Left renal cortex interstitium (tissue), 4 donors: Measurements from ENCODE around the gene HUNK. TPM values are rescaled to one million over a fixed set of nuclear protein-coding genes. Genes with fewer than 3 reads are reported as not detected.
"Not testable (repeated sequence)": the region's sequence is repeated elsewhere in the genome, so short reads cannot be mapped to it uniquely, and the experiment has no call there.

Source experiments
- DNase-seq, 4 donors: peaks; one replicate each; pipeline ENCODE4 v3.0.0-alpha.2; 2013; ENCODE audit warnings: low read depth in 4 of 4, low spot score in 2 of 4, missing footprints in 1 of 4
- polyA plus RNA-seq, 4 donors: library from polyadenylated mRNA; unstranded; fragments of 120-200 nt; gene quantifications; one replicate each; pipeline ENCODE4 v1.2.1, GENCODE V29; 2013; ENCODE audit not compliant: insufficient read length in 4 of 4

Gene HUNK
- polyA plus RNA-seq: 10 to 100 TPM; 16.1 to 20.8 (median 17.8) TPM

- DNase-seq: peak in 1 of 4 donors; percentile 75
Measured at GRCh38 chr21:31872452-31873274, at the start of gene HUNK. Gene HUNK (plus strand): TSS chr21:31873020. CDS start chr21:31873675, 655 bp downstream.

- DNase-seq: no peak
Measured at GRCh38 chr21:31829736-31830472, 42.9 kb upstream of the HUNK start.

DNA sequence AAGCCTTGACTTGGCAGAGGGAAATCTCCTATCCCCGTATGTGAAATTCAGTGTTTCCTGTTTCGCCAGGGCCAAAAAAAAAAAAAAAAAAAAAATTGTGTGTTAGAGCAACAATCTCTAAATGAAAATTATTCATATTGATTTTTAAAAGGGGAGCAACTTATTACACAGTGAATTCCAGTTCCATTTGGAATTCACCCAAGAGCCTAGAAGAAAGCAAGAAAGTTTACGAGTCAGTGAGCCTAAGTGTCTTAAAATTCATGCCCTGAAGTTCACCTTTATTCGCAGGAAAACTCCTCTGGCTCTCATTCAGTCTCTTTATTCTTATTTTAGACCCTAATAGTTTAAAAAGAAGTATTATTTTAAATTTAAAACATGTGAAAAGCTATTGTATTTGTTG is 42.1 kb upstream of the HUNK start:
- DNase-seq: no peak

DNA sequence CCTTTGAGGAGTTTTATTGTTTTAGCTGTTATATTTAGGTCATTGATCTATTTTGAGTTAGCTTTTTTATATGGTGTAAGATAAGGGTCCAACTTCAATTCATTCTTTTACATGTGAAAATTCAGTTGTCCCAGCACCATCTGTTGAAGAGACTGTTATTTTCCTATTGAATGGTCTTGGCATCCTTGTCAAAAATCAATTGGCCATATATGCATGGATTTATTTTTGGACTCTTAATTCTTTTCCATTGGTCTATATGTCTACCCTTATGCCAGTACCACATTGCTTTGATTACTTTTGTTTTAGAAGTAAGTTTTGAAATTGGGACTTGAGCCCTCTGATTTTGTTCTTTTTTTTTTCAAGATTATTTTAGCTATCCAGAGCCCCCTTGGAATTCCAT is 35.8 kb upstream of the HUNK start:
- no peak for DNase-seq

DNA sequence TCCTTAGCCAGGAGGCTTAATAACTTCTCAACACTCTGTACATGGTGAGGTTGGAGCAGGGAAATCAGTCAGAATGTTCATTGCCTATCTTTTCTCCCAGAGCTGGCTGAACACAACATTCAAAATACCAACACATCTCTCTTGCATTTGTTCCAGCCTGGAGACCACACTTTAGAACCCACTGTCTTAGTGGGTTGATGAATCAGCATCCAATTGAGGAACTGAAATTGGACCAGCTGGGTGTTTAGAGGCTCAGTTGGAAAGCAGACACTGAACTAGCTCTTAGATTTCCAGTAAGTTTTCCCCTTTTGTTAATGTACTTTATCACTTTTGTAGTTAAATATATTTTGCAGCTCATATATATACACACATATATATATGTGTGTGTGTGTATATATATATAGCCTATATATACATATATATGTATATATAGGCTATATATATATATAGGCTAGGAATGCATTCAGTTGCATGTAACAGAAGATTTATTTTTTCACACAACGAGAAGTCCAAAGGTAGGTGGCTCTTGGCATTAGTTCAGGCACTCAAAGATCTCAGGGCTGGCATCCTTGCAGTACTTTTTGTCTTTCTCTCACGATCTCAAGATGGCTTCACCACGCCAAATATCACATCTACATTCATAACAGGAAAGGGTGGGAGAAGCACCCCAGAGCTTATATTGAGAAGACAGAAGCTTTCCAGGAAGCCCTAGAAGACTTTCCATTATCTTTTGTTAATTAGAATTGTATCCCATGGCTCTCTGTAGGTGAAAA is 35.0 kb upstream of the HUNK start:
- no peak for DNase-seq

DNA sequence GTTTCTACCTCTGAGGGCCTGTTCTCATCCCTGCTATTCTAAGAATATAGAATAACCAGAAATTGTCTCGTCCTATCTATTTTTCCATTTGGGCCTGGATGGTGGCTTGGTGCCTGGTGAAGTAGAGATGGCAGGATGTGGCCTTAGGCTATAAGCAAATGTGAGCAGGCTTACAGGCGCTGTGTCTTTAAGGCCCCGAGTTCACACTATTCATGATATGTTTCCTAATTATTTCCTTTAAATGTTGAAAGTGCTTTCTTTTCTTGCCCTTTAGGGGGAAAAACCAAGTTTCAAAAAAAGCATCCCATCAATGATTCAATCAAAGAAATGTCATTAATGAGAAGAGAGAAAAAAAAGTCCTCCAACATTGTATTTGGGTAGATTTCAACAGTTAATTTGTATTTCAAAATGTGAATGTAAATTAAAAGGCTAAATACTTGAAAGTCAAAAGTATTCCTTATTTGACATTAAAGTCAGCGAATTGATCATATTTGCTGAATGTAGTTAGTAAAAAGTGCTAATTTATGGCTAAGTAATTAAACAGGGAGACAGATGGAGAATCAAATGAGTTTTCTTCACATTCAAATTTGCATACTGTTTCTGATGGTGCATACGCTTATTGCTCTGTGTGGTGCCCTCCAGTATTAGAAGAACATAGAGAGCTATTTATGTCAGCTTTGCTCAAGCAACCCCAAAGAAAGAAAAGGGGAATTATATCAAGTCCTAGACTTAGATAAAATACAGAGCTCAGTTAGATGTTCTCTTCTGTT is 34.0 kb upstream of the HUNK start:
- DNase-seq: no peak

DNA sequence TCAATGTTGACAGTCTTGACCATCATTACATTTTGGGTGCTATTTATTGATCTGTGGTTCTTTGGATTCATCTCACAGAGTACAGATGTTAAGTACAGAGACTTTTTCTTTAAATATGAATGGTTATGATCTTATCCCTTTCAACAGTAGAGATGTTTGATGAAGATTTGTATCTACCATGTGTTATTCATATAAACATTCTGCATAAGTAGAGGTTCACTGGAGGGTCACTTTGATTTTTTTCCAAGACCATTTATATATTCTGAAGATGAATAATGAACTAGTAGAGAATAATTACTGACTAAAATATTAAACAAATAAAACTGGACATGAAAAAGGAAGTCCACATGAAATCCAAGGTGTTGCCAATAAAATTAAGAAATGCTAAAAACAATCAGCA is 28.6 kb upstream of the HUNK start:
- no peak for DNase-seq

GRCh38 chr21:31845151-31845729 is 27.6 kb upstream of the HUNK start:
- DNase-seq: no peak

- DNase-seq: no peak
Measured at GRCh38 chr21:31846690-31847089, 26.1 kb upstream of the HUNK start.

GRCh38 chr21:31847761-31848160 is 25.1 kb upstream of the HUNK start:
- no peak for DNase-seq

GRCh38 chr21:31848326-31848985 is 24.4 kb upstream of the HUNK start:
- DNase-seq: no peak

DNA sequence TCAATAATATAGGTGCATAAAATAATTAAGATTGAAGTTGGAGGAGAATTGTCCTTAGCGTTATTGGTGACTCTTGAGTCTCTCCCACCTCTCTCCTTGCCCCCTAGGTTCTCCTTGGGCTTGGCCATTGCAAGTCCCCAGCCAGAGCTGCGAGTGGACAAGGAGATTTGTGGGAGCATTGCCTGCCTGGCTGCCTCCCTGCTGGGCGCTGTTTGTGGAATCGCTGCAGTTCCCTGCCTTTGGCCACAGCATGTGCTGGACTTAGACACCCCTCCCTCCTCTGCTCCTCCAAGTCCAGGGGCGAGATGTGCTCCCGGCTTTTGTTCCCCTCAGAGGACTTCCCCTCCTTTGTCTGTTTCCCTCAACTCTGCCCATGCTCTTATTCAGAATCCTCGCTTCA is 21.9 kb upstream of the HUNK start:
- DNase-seq: no peak

DNA sequence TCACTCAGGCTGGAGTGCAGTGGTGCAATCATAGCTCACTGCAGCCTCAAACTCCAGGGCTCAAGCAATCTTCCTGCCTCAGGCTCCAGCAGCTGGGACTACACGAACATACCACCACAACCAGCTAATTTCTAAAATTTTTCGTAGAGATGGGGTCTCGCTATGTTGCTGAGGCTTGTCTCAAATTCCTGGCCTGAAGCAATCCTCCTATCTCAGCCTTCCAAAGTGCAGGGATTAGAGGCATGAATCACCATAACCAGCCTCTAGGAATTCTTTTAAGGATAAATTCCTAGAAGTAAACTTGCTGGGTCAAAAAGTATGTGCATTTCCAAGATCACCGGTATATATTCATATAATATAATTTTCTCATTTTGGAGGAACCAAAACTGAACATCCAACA is 17.6 kb upstream of the HUNK start:
- DNase-seq: no peak

DNA sequence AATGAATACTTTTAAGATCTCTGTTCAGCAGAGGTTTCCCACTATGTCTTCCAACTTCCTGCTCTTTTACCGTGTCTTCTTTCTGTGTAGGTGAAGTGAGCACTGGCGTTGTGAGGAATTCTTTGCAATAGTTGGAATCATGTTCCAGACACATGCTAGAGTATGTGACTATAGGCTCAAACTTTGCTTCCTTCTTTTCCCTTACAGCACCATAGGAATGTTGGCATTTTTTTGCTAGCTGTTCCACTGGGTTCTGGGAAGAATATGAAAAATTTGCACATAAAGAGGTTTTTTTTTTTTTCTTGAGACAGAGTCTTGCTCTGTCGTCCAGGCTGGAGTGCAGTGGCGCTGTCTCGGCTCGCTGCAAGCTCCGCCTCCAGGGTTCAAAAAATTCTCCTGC is 15.7 kb upstream of the HUNK start:
- no peak for DNase-seq

- not testable (repeated sequence) for DNase-seq
Measured at GRCh38 chr21:31857631-31858030, 15.2 kb upstream of the HUNK start.

DNA sequence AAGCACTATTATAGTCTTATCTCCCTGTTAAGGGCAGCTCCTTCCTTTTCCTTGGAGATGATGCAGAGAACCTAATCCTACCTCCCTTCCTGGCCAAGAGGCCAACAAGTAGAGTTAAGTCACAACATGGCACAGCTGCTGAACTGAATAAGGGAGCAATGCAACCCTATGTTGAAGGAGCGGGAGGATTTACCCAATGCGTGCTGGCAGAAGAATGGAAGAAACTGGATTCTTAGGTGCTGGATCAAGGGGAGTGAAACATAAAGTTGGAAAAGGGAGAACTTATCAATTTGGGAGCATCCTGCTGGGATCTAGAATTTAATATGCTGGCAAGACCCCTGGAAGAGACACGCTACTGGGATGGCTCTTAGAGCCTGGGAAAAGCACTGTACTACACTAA is 12.0 kb upstream of the HUNK start:
- DNase-seq: no peak

GRCh38 chr21:31862078-31862477 is 10.7 kb upstream of the HUNK start:
- no peak for DNase-seq

- no peak for DNase-seq
Measured at GRCh38 chr21:31865429-31865970, 7.3 kb upstream of the HUNK start.

- DNase-seq: peak in 2 of 4 donors; percentile 75 to 83
Measured at GRCh38 chr21:31866077-31866511, 6.7 kb upstream of the HUNK start.
